HG02610 (cell line): Measurements from ENCODE around the gene FXYD6.

Experiments
- ATAC-seq: cut with Tn5 transposase; IDR thresholded peaks from one replicate; pipeline ENCODE4 v1.9.1; 2021; ENCODE audit warnings: mild to moderate bottlenecking, moderate library complexity; ENCODE audit not compliant: unreplicated experiment

The FXYD6 gene

DNA sequence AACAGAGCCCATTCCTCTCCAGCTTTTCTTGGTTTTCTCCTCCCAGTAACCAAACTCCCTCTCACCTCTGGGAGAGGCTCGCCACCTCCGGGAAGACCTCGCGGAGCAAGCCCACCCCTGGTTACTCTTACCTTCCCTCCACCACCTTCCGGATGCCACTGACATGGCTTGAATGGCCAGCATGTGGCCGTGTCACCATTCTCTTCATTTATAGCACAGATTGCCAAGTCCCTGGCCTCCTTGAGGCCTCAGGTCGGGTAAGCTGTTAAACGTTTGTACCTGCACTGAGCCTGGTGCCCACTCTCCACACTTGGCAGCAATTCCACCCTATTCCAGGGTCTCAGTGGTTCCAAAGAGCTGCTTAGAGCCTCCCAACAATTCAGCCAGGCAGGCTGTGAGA is 43.9 kb downstream of the FXYD6 start:
- no peak for ATAC-seq

DNA sequence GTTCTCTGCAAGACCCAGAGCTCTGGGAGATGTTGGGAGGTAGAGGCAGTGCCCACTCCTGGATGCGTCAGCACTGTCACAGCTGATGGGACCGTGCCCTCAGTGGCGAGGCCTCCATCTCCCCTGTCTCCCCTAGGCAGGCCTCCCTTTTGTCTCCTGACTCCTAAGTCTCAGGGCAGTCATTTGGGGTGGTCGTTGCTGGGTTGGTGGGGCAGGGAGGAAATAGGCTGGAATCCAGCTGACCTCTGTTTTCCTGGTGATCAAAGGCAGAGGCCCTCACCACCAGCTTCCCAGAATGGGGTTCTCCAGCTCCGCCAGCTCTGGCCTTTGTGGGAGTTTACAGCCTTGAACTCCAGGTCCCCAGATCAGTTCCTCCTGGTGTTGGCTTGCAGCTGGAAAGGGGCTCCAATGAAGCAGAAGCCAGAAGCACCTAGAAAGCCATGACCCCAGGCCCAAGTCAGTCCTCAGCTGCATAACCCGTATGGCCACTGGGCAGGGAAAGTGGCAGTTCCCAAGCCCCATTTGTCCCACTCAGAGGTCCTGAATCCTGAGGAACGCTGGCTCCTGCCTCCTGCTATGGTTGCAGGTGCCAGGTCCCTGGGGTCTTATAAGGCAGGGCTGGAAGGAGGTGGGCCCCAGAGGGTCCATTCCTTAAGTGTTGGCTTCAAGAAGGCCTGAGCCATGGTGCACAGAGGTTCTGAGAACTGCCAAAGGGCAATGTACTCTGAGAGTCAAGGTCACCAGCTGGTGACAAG is 44.6 kb downstream of the FXYD6 start:
- ATAC-seq: no peak

DNA sequence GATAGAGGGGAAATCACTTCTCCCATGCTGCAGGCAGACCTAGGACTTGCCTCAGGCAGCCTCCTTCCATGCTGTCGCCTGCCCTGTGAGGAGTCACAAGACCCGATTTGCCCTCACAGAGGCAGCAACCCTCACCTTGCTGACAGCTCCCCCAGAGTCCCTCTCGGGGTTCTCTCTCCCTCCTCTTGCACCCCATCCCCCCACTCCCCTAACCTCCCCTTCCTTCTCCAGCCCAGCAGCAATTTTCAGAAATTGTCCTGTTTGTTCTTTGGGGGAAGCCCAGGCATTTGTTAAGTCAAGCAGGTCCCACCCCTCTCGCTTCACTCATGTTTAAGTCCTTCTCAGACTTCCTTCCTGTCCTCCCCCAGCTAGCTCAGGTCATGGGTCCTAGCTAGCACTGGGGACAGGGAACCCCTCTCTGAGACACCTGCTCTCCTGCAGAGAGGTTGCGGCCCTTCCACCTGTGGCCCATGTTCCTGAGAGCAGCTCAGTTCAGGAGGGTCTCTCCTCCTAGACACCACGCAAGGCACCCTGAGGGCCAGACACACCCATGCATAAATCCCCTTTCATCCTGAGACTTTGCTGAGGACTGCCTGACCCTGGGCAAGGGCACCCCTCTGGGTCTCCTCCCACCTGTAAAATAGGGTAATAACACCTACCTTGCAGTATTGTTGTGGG is 45.6 kb downstream of the FXYD6 start:
- ATAC-seq: no peak

GRCh38 chr11:117830072-117830471 is 46.4 kb downstream of the FXYD6 start:
- ATAC-seq: no peak

- ATAC-seq: no peak
Measured at GRCh38 chr11:117829369-117829725, 47.1 kb downstream of the FXYD6 start.

GRCh38 chr11:117828611-117829368 is 47.7 kb downstream of the FXYD6 start:
- peak; percentile 81 for ATAC-seq

- no peak for ATAC-seq
Measured at GRCh38 chr11:117827521-117828511, 48.6 kb downstream of the FXYD6 start.

DNA sequence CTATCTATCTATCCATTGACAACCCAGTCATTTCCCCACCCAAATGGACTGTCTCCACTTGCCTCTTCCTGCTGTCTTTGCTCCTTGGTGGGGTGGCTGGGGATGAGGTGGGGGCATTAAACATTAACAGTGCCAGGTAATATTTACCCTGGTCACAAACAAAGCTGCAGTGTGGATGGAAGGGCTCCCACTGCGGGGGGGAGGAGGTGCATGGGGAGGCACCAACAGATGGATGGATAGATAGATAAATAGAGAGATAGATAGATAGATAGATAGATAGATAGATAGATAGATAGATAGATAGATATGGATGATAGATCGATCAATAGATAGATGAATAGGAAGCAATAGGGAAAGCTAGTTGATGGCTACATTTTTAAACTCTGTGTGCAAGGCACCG is 49.6 kb downstream of the FXYD6 start:
- no peak for ATAC-seq

DNA sequence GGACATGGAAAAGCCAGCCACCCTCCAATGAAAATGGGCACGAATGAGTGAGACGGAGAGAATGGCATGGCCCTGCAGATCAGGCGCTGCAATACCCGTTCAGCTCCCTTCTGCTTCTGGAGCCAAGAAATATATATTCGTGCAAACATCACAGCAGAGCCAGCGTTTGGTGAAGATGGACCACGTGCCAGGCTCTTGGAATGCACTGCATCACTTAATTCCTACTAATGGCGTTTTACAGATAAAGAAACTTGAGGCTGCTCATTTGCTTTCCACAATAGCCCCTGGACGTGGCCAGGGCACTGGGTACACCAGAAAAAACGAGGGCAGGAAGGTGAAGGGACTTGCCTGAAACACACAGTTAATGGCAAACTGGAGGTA is 50.3 kb downstream of the FXYD6 start:
- no peak for ATAC-seq

DNA sequence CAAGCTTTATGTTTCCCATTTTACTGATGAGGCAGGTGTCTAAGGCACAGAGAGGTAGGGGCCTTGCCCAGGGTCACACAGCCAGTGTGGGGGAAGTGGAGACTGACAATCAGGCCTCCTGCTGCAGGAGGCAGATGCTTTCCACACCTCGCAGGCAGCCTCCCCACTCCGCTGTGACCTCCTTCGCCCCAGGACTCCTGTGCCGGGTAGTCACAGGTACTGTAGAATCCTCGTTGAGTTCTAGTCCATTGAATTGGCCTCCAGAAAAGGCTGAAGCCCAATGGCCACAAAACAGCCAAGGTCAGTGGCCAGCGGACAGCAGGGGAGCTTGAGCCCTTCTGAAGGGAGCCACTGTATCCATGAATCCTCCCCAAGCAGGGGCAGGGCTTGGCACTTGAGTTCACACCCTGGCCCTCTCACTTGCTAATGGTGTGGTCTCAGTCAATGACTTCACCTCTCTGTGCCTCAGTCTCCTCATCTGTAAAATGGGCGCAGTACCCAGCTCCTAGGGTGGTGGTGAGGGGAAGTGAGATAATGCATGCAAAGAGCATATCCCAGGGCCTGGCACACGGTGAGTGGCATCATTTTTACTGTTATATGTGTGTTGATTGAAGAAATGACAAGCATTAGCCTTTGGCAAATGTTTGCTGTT is 50.8 kb downstream of the FXYD6 start:
- ATAC-seq: no peak

DNA sequence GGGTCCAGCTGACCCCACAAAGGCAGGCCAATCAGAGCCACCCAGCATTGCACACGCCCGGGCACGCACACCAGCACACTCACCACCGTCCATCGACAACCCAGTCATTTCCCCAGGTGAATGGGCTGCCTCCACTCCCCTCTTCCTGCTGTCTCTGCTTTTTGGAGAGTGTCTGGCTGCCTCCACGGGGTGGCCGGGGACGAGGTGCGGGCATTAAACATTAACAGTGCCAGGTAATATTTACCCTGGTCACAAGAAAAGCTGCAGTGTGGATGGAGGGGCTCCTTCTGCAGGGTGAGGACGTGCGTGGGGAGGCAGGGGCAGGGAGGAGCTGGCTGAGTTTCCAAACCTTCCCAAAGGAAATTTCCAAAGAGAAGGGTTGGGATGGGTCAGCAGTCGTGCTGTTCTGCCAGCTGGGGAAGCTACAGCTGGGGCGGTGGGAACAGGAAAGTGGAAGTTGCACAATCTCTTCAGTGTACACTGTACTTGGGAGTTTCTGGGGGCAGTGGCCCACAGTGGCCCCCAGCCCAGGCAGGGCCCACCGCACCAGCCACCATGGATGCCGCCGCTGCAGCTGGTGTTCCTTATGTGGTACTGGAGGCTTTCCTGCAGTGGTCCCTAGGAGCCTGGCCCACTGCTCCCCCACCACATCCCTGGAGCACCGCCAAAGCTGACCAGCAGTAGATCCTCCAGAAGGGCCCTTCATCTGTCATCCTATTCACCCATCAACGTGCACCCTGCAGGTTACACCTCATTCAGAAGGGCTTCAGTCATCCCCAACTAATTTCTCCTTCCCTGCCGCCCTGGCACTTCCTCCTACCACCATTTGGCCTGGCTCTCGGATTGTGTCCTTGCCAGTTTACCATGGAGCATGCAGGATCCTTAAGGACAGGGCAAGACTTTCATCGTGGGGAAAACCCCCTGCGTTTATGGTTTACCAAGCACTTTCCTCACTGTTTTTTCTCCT is 51.6 kb downstream of the FXYD6 start, which contains the start of gene FXYD2:
TSS of gene FXYD2 (minus strand) at position 174 of the 967 bp plus-strand sequence. CDS start at position 108, 66 bp downstream.
- ATAC-seq: no peak

DNA sequence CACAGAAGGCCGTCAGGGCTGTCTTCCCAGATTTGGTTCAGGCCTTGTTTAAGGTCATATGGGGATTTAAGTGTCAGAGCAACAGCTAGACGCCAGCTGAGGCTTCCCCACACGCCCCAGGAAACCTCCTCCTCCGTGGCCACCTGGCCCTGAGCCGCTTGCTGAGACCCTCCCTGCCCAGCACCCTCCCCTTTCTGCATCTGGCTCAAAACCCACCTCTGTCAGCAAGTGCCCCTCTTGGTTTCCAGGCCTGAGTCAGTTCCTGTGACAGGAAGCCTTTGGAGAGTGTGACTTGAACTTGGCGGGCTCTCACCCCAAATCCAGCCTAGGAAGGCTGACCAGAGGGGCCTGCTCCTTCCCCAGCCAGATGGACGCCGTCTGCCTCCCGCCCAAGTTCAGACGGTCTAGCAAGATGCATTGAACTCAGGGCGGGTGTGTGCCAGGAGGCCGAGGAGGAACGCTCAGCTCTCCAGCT is 52.5 kb downstream of the FXYD6 start:
- no peak for ATAC-seq

- ATAC-seq: no peak
Measured at GRCh38 chr11:117823294-117823945, 53.0 kb downstream of the FXYD6 start.

DNA sequence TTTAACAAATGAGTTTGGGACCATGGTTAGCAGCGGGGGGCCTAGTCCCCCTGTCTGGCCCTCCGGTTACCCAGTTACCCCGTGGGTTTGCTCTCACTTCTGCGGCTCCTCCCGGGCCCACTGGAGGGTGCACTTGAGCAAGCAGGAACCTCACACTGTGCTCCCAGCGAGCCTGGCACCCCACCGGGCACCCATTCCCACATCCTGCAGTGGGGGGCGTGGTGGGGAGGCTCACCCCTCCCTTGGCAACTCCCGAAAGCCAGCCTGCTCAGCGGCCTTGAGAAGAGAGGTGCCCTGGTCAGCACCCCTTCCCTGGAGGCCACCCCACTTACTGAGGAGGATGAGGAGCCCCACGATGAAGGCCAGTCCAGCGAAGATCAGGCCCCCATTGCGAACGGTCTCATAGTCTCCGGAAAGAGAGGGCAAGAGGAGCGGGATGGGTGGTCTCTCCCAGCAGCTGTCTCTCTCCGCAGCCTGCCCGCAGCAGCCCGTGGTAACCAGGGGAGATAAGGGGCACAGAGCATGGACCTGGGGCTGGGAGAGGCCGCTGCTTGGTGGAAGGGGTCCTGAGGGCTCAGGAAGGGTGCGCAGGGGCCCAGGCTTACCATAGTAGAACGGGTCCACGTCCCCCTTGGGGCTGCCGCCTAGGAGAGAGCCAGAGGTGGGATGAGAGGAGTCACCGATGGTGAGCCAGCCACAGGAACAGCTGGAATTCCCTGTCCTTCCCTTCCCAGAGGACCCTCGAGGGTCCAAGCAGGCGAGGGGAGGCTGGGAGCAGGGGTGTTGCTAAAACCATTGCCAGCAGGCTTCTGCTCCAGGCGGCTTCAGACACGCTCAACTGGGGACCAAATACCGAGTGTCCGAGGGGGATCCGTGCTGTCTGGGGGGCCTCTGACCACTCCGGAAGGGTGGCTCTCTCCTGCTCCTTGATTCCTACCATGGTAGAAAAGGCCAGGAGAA is 54.1 kb downstream of the FXYD6 start:
- ATAC-seq: no peak

- no peak for ATAC-seq
Measured at GRCh38 chr11:117821431-117821830, 55.0 kb downstream of the FXYD6 start.

GRCh38 chr11:117820516-117820915 is 55.9 kb downstream of the FXYD6 start:
- ATAC-seq: no peak

GRCh38 chr11:117820071-117820470 is 56.4 kb downstream of the FXYD6 start:
- ATAC-seq: no peak
